H1 (cell line): ENCODE measurements around the gene MYO9B. TPM values are rescaled to one million over a fixed set of nuclear protein-coding genes. Genes with fewer than 3 reads are reported as not detected.
"Not testable (repeated sequence)": the region's sequence is repeated elsewhere in the genome, so short reads cannot be mapped to it uniquely, and the experiment has no call there.

Source experiments
- CTCF ChIA-PET: fragments of 300-600 bp; sonication (Branson Sonifier 250); formaldehyde crosslinking; loops from one replicate; lab custom pipeline; 2021; ENCODE audit not compliant: partially characterized antibody; lab: Charles Lee
- POLR2A ChIA-PET: fragments of 300-600 bp; sonication (Branson Sonifier 250); formaldehyde crosslinking; loops from one replicate; lab custom pipeline; 2021; ENCODE audit warnings: inconsistent platforms; ENCODE audit not compliant: partially characterized antibody; lab: Charles Lee
- DNase-seq, 2 experiments: peaks; one replicate each; pipeline versions ENCODE4 v3.0.0 to v3.0.0-alpha.2; 2010 to 2022; ENCODE audit warnings: low spot score in 2 of 2, low read depth in 1 of 2, mixed read lengths in 1 of 2
- FAIRE-seq: peaks from 2 replicates; lab custom pipeline; 2011; peaks lifted over from hg19 to GRCh38; lab: Jason Lieb, UNC
- H2AFZ ChIP-seq: 2 replicates; pipeline ENCODE4 v1.8.1; 2012; ENCODE audit warnings: low read length, inconsistent platforms
- H2AK5ac ChIP-seq: 2 replicates; pipeline ENCODE4 v1.6.1; 2013; ENCODE audit warnings: low read depth, low read length
- H2BK120ac ChIP-seq: replicated peaks from 2 replicates; pipeline ENCODE3; 2013; ENCODE audit warnings: low read depth, low read length, inconsistent platforms
- H2BK12ac ChIP-seq: 2 replicates; pipeline ENCODE4 v1.6.1; 2013; ENCODE audit warnings: low read depth, low read length
- H2BK15ac ChIP-seq: 2 replicates; pipeline ENCODE4 v1.6.1; 2013; ENCODE audit warnings: low read length
- H2BK20ac ChIP-seq: 2 replicates; pipeline ENCODE4 v1.6.1; 2013; ENCODE audit warnings: low read length
- H2BK5ac ChIP-seq: 2 replicates; pipeline ENCODE4 v1.6.1; 2013; ENCODE audit warnings: low read depth, low read length
- H3K14ac ChIP-seq: 2 replicates; pipeline ENCODE4 v1.6.1; 2013; ENCODE audit warnings: inconsistent platforms; ENCODE audit not compliant: insufficient read length
- H3K18ac ChIP-seq: 2 replicates; pipeline ENCODE4 v1.6.1; 2013; ENCODE audit warnings: low read length; ENCODE audit errors: extremely low read depth
- H3K23ac ChIP-seq: 2 replicates; pipeline ENCODE4 v1.6.1; 2013; ENCODE audit warnings: inconsistent platforms; ENCODE audit not compliant: insufficient read length
- H3K23me2 ChIP-seq: 2 replicates; pipeline ENCODE4 v1.6.1; 2013; ENCODE audit warnings: low read depth, low read length
- H3K27ac ChIP-seq: 2 replicates; pipeline ENCODE4 v1.6.1; 2011; ENCODE audit warnings: low read depth, low read length, inconsistent platforms
- H3K27me3 ChIP-seq, 4 experiments: replicated peaks in 1 of 4; 1 replicate in 1 of 4; 2 replicates in 3 of 4; pipeline versions ENCODE4 v1.6.1 to v1.8.1; 2011 to 2013; ENCODE audit warnings: low read length in 3 of 4, mild to moderate bottlenecking in 3 of 4, inconsistent platforms in 2 of 4, mixed read lengths in 2 of 4, moderate library complexity in 1 of 4; ENCODE audit not compliant: control insufficient read depth in 3 of 4, insufficient read depth in 3 of 4; ENCODE audit errors: extremely low read depth in 1 of 4
- H3K36me3 ChIP-seq, 4 experiments: 2 replicates each; pipeline versions ENCODE4 v1.6.1 to v1.8.1; 2011 to 2013; ENCODE audit warnings: mild to moderate bottlenecking in 4 of 4, low read length in 3 of 4, moderate library complexity in 2 of 4, control low read depth in 1 of 4, inconsistent platforms in 1 of 4; ENCODE audit not compliant: insufficient read depth in 4 of 4, control insufficient read depth in 2 of 4
- H3K4ac ChIP-seq: replicated peaks from 2 replicates; pipeline ENCODE3; 2013; ENCODE audit warnings: low read length, low read depth, mixed read lengths, inconsistent platforms; ENCODE audit not compliant: insufficient read length
- H3K4me1 ChIP-seq, 4 experiments: replicated peaks in 1 of 4; 1 replicate in 1 of 4; 2 replicates in 3 of 4; pipeline versions ENCODE4 v1.6.1 to v1.8.1; 2011 to 2013; ENCODE audit warnings: low read length in 3 of 4, inconsistent platforms in 2 of 4, mixed read lengths in 1 of 4; ENCODE audit not compliant: insufficient read depth in 4 of 4, control insufficient read depth in 3 of 4
- H3K4me2 ChIP-seq, 2 experiments: 2 replicates each; pipeline versions ENCODE4 v1.6.1 to v1.8.1; 2011 to 2013; ENCODE audit warnings: low read depth in 2 of 2, low read length in 2 of 2, control low read depth in 1 of 2, inconsistent platforms in 1 of 2, mild to moderate bottlenecking in 1 of 2; ENCODE audit not compliant: insufficient read depth in 1 of 2
- H3K4me3 ChIP-seq, 4 experiments: fragments of 200-600, 300-600 bp in 1 of 4; sonication (generic), shearing (Covaris generic), sonication (Bioruptor Twin) in 1 of 4; 2 replicates each; pipeline versions ENCODE4 v1.5.1 to v1.8.1; 2011 to 2016; ENCODE audit warnings: low read length in 4 of 4, low read depth in 3 of 4, control low read depth in 2 of 4, inconsistent platforms in 2 of 4, mild to moderate bottlenecking in 2 of 4, mixed read lengths in 1 of 4, moderate library complexity in 1 of 4; ENCODE audit not compliant: insufficient read depth in 2 of 4; ENCODE audit errors: extremely low read depth in 1 of 4
- H3K56ac ChIP-seq: replicated peaks from 2 replicates; pipeline ENCODE3; 2013; ENCODE audit warnings: low read depth, mild to moderate bottlenecking, mixed read lengths, low read length, inconsistent platforms; ENCODE audit not compliant: insufficient read length
- H3K79me1 ChIP-seq: 2 replicates; pipeline ENCODE4 v1.6.1; 2013; ENCODE audit warnings: low read depth, low read length, control low read depth
- H3K79me2 ChIP-seq, 2 experiments: 2 replicates each; pipeline versions ENCODE4 v1.6.1 to v1.8.1; 2012 to 2013; ENCODE audit warnings: low read length in 2 of 2, mild to moderate bottlenecking in 2 of 2, inconsistent platforms in 1 of 2; ENCODE audit not compliant: insufficient read depth in 2 of 2, control insufficient read depth in 1 of 2
- H3K9ac ChIP-seq, 4 experiments: replicated peaks in 1 of 4; 1 replicate in 1 of 4; 2 replicates in 3 of 4; pipeline versions ENCODE4 v1.6.1 to v1.8.1; 2011 to 2013; ENCODE audit warnings: low read depth in 3 of 4, low read length in 3 of 4, control low read depth in 2 of 4, mild to moderate bottlenecking in 2 of 4, moderate library complexity in 2 of 4, inconsistent platforms in 1 of 4; ENCODE audit errors: extremely low read depth in 1 of 4
- H3K9me3 ChIP-seq, 2 experiments: 2 replicates each; pipeline versions ENCODE4 v1.6.1 to v1.8.1; 2012 to 2013; ENCODE audit warnings: mild to moderate bottlenecking in 2 of 2, moderate library complexity in 2 of 2, control low read depth in 1 of 2, inconsistent platforms in 1 of 2, low read depth in 1 of 2, low read length in 1 of 2, mixed read lengths in 1 of 2; ENCODE audit not compliant: insufficient read depth in 2 of 2
- H4K20me1 ChIP-seq, 2 experiments: replicated peaks in 1 of 2; 2 replicates each; pipeline versions ENCODE3 to v1.8.1; 2011 to 2013; ENCODE audit warnings: inconsistent platforms in 2 of 2, low read length in 2 of 2, mild to moderate bottlenecking in 1 of 2; ENCODE audit not compliant: insufficient read depth in 2 of 2, control insufficient read depth in 1 of 2
- H4K5ac ChIP-seq: 2 replicates; pipeline ENCODE4 v1.6.1; 2013; ENCODE audit warnings: low read length, low read depth, mixed read lengths, inconsistent platforms; ENCODE audit not compliant: insufficient read length
- H4K8ac ChIP-seq: 2 replicates; pipeline ENCODE4 v1.8.0; 2013; ENCODE audit warnings: mild to moderate bottlenecking, moderate library complexity, low read length, inconsistent platforms; ENCODE audit not compliant: insufficient read depth; ENCODE audit errors: extremely low read depth
- H4K91ac ChIP-seq: replicated peaks from 2 replicates; pipeline ENCODE3; 2013; ENCODE audit warnings: low read length, mixed read lengths, inconsistent platforms; ENCODE audit not compliant: insufficient read length
- RFX5 ChIP-seq: IDR thresholded peaks from 2 replicates; pipeline ENCODE4 v1.6.1; 2011; ENCODE audit warnings: low read depth, low read length, improper control_type of control experiment, borderline replicate concordance
- RNF2 ChIP-seq: fragments of 200-900, 300-1000 bp; sonication (generic); IDR thresholded peaks from 2 replicates; pipeline ENCODE4 v1.7.1; 2016; ENCODE audit warnings: borderline replicate concordance, low read depth, mild to moderate bottlenecking, antibody characterized with exemption, low read length; ENCODE audit not compliant: poor library complexity, severe bottlenecking; ENCODE audit errors: missing control alignments
- WGBS, 2 experiments: shearing (Covaris generic) in 1 of 2; methylation state at CpG; one replicate each; pipeline versions ENCODE4 v1.1.6 to v1.1.7; 2013 to 2015; ENCODE audit warnings: low lambda C conversion rate in 2 of 2, mixed read lengths in 2 of 2, inconsistent platforms in 1 of 2, low coverage in 1 of 2, missing lambda C conversion rate in 1 of 2; ENCODE audit not compliant: insufficient replicate concordance in 2 of 2, insufficient coverage in 1 of 2, insufficient read length in 1 of 2; ENCODE audit errors: extremely low coverage in 1 of 2, missing lambda C conversion rate in 1 of 2; 5-methylcytosine and 5-hydroxymethylcytosine counted together
- polyA plus RNA-seq, 7 experiments: library from polyadenylated mRNA; depleted of rRNA in 3 of 7; stranded (reverse) in 5 of 7; unstranded in 2 of 7; fragments of >200 nt in 5 of 7; fragments of 200-250 nt in 2 of 7; gene quantifications; 1 replicate in 5 of 7; 2 replicates in 1 of 7; 4 replicates in 1 of 7; pipeline versions ENCODE4 v1.2.1 to v1.2.3, GENCODE V29; 2011 to 2013; ENCODE audit warnings: missing spikeins in 2 of 7, mixed read lengths in 2 of 7
- total RNA-seq: library from RNA; stranded (reverse); fragmentation: NEBNext Ultra II Directional; extraction: Animal tissue kit (Norgen Biotek cat#: 25700); gene quantifications from 2 replicates; pipeline ENCODE4 v1.2.1, GENCODE V29; 2021

The MYO9B gene
- total and polyA plus RNA-seq, 2 of the 8 experiments (the other 6 are each of a cell fraction or from before 2014, with no cell fraction given) = 27.6 to 77.1 TPM

DNA sequence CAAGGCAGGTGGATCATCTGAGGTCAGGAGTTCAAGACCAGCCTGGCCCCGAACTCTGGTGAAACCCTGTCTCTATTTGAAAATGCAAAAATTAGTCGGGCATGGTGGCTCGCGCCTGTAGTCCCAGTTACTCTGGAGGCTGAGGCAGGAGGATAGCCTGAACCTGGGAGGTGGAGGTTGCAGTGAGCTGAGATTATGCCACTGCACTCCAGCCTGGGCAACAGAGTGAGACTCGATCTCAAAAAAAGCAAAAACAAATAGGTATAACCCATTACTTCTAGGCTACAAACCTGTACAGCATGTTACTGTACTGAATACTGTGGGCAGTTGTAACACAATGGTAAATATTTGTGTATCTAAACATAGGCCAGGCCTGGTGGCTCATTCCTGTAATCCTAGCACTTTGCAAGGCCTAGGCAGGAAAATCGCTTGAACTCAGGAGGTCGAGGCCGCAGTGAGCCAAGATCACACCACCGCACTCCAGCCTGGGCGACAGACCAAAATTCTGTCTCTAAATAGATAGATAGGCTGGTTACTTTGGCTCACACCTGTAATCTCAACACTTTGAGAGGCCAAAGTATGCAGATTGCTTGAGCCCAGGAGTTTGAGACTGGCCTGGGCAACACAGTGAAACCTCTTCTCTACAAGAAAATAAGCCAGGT, 63.5 kb downstream of the MYO9B start (continued):
- TF ChIP-seq RFX5 (no peak), RNF2 (no peak)

DNA sequence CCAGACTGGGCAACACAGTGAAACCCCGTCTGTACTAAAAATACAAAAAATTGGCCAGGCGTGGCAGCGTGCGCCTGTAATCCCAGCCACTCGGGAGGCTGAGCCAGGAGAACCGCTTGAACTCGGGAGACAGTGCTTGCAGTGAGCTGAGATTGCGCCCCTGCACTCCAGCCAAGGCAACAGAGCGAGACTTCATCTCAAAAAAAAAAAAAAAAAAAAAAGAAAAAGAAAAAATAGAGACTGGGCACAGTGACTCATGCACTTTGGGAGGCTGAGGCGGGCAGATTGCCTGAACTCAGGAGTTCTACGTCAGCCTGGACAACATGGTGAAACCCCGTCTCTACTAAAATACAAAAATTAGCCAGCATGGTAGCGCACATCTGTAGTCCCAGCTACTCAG, 69.2 kb downstream of the MYO9B start:
- WGBS, 2 experiments = 82% methylated on average over 12 of the region's 13 CpGs; no CpG with 5 or more reads in 1 of the 2 experiments
- not testable (repeated sequence) for H3K27ac ChIP-seq, H3K4me2 ChIP-seq, H3K14ac ChIP-seq, H3K9ac ChIP-seq, H4K91ac ChIP-seq, H2BK15ac ChIP-seq, H3K18ac ChIP-seq, H3K23ac ChIP-seq, H3K23me2 ChIP-seq, H4K8ac ChIP-seq, H3K4me1 ChIP-seq, H3K56ac ChIP-seq, H2AFZ ChIP-seq, H3K4ac ChIP-seq, H3K9me3 ChIP-seq, H2BK120ac ChIP-seq, H2BK5ac ChIP-seq, H3K27me3 ChIP-seq, H2BK12ac ChIP-seq, H3K36me3 ChIP-seq, H3K79me1 ChIP-seq, FAIRE-seq, H4K20me1 ChIP-seq, H3K79me2 ChIP-seq, DNase-seq, H4K5ac ChIP-seq, H2AK5ac ChIP-seq, H3K4me3 ChIP-seq, H2BK20ac ChIP-seq
- POLR2A ChIA-PET = interaction anchor here (0.7 to 1.2 kb wide), 2 partner anchors 9 to 374 kb away, joined by 3 read pairs; no protein-coding TSS in a partner anchor
- CTCF ChIA-PET = interaction anchor here (1.2 kb wide), 1 partner anchor 42 kb away, joined by 3 read pairs; no protein-coding TSS in a partner anchor
